Measurements from ENCODE around the gene GFER. TPM values are rescaled to one million over a fixed set of nuclear protein-coding genes. Genes with fewer than 3 reads are reported as not detected.
"Not testable (repeated sequence)": the region's sequence is repeated elsewhere in the genome, so short reads cannot be mapped to it uniquely, and the experiment has no call there.

GFER gene
- total RNA-seq, 2 donors from 2014 or later, result 40.3 to 45.5 TPM

DNA sequence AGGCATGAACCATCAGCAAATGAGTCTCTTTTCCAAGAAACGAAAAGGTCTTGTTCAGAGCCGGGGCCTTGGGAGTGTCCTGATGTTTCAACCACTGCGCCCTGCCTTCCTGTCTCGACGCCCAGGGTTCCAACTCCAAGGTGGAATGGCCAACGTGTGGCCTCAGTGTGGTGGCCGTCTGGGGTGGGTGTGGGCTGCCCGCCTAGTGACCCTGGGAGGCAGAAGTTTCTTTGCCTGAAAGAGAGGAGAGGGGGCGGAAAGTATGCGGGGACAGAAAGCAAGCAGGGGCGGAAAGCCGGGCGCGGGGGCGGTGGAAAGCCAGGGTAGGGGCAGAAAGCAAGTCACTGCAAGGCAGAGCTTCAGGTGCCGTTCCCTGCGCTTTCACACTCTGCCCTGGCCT is 45.1 kb upstream of the GFER start:
- H3K4me3 Mint-ChIP-seq, result no peak overlapping the region
- no peak overlapping the region for H3K9ac ChIP-seq (ENCODE audit: extremely low read depth, low read length, poor library complexity, severe bottlenecking)
- H3K27me3 ChIP-seq (ENCODE audit: control insufficient read depth, insufficient read depth, low read length, poor library complexity, severe bottlenecking), result no peaks in the 10 kb centered on the region
- H3K4me1 ChIP-seq (ENCODE audit: control insufficient read depth, insufficient read depth, low read length), result no peaks in the 10 kb centered on the region
- WGBS, 2 experiments (ENCODE audit: insufficient coverage in 1 of 2, insufficient read length in 1 of 2), result 93 to 99% methylated on average over 15 to 17 of the region's 17 CpGs
- H3K9me3 Mint-ChIP-seq, result no peaks in the 10 kb centered on the region
- no peak for DNase-seq
- H3K36me3 Mint-ChIP-seq (ENCODE audit: low read depth), result peaks cover 22% of the 10 kb centered on the region
- no peak overlapping the region for H3K27ac Mint-ChIP-seq
- H3K4me1 Mint-ChIP-seq, result peaks cover 3% of the 10 kb centered on the region
- H3K36me3 ChIP-seq (ENCODE audit: control insufficient read depth, insufficient read depth, low read length), result peaks cover 4% of the 10 kb centered on the region
- TF ChIP-seq, protein P1, sequence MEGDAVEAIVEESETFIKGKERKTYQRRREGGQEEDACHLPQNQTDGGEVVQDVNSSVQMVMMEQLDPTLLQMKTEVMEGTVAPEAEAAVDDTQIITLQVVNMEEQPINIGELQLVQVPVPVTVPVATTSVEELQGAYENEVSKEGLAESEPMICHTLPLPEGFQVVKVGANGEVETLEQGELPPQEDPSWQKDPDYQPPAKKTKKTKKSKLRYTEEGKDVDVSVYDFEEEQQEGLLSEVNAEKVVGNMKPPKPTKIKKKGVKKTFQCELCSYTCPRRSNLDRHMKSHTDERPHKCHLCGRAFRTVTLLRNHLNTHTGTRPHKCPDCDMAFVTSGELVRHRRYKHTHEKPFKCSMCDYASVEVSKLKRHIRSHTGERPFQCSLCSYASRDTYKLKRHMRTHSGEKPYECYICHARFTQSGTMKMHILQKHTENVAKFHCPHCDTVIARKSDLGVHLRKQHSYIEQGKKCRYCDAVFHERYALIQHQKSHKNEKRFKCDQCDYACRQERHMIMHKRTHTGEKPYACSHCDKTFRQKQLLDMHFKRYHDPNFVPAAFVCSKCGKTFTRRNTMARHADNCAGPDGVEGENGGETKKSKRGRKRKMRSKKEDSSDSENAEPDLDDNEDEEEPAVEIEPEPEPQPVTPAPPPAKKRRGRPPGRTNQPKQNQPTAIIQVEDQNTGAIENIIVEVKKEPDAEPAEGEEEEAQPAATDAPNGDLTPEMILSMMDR (conservative IDR thresholded peaks at IDR 0.05), result no peak
- no peak overlapping the region for H3K4me3 ChIP-seq (ENCODE audit: low read length)
- H3K27ac ChIP-seq (ENCODE audit: low read depth, low read length), result no peak overlapping the region
- no peaks in the 10 kb centered on the region for H3K9me3 ChIP-seq (ENCODE audit: control insufficient read depth, low read length)
- H3K27me3 Mint-ChIP-seq (ENCODE audit: insufficient read depth), result peaks cover 4% of the 10 kb centered on the region

DNA sequence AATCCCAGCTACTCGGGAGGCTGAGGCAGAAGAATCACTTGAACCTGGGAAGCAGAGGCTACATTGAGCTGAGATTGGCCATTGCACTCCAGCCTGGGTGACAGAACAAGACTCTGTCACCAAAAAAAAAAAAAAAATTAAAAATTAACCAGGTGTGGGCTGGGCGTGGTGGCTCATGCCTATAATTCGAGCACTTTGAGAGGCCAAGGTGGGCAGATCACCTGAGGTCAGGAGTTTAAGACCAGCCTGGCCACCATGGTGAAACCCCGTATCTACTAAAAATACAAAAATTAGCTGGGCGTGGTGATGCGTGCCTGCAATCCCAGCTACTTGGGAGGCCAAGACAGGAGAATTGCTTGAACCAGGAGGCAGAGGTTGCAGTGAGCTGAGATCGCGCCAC is 44.2 kb upstream of the GFER start:
- not testable (repeated sequence) for H3K4me1 Mint-ChIP-seq
- 90 to 95% methylated on average over 8 of the region's 8 CpGs for WGBS, 2 experiments (ENCODE audit: insufficient coverage in 1 of 2, insufficient read length in 1 of 2)

DNA sequence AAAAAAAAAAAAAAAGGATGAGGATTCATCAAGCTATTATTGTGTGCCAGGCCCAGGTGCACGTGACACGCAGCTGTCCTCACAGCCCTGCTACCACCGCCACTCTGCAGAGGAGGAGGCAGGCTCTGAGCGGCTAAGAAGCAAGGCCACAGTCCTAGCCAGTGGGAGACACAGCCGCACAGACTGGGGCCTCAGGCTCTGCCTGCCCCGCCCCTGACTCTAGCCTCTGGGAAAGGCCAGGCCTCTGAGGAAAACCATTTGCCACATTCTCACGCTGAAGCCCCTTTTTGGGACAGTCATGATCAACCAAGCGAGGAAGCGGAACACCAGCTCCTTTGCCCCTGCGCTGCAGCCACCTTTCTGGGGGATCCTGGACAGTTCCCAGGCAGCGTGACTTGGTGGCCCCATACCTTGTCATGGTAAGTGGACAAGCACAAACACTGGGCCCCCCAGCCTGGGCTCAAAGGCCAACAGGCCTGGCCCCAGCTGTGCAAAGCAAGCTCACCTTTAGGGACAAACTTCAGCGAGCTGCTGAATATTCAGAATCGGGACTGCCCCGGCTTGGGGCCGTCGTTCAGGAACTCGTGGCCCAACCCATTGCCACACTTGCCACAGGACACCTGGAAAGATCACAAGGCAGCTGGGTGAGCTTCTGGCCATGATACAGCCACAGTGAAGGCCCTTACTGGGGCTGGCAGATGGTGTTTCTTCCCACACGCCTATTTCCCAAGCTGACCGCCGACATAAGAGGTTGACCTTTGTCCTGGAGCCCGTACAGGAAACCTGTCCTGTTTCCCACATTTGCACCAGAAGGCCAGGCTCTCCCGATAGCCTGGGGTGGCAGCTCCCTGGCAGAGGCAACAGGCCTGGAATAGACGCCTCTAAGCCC is 43.5 kb upstream of the GFER start:
- DNase-seq, result peak; percentile 35
- no peaks in the 10 kb centered on the region for H3K9me3 Mint-ChIP-seq
- no peak overlapping the region for H3K4me3 Mint-ChIP-seq
- TF ChIP-seq, protein P1 (conservative IDR thresholded peaks at IDR 0.05), result no peak
- peaks cover 22% of the 10 kb centered on the region for H3K36me3 Mint-ChIP-seq (ENCODE audit: low read depth)
- no peak overlapping the region for H3K27ac ChIP-seq (ENCODE audit: low read depth, low read length)
- H3K27me3 Mint-ChIP-seq (ENCODE audit: insufficient read depth), result peaks cover 10% of the 10 kb centered on the region
- H3K4me1 Mint-ChIP-seq, result peaks cover 3% of the 10 kb centered on the region
- no peaks in the 10 kb centered on the region for H3K9me3 ChIP-seq (ENCODE audit: control insufficient read depth, low read length)
- H3K4me1 ChIP-seq (ENCODE audit: control insufficient read depth, insufficient read depth, low read length), result no peaks in the 10 kb centered on the region
- 93 to 98% methylated on average over 14 to 23 of the region's 23 CpGs for WGBS, 2 experiments (ENCODE audit: insufficient coverage in 1 of 2, insufficient read length in 1 of 2)
- peaks cover 4% of the 10 kb centered on the region for H3K36me3 ChIP-seq (ENCODE audit: control insufficient read depth, insufficient read depth, low read length)
- no peak overlapping the region for H3K4me3 ChIP-seq (ENCODE audit: low read length)
- H3K27ac Mint-ChIP-seq, result no peak overlapping the region
- no peak overlapping the region for H3K9ac ChIP-seq (ENCODE audit: extremely low read depth, low read length, poor library complexity, severe bottlenecking)
- H3K27me3 ChIP-seq (ENCODE audit: control insufficient read depth, insufficient read depth, low read length, poor library complexity, severe bottlenecking), result no peaks in the 10 kb centered on the region

More for the DNA sequence above, 44.2 kb upstream of the GFER start:
- H3K36me3 Mint-ChIP-seq (ENCODE audit: low read depth), result peaks cover 22% of the 10 kb centered on the region
- not testable (repeated sequence) for H3K27ac Mint-ChIP-seq; DNase-seq; H3K36me3 ChIP-seq (ENCODE audit: control insufficient read depth, insufficient read depth, low read length); H3K9me3 ChIP-seq (ENCODE audit: control insufficient read depth, low read length); H3K4me1 ChIP-seq (ENCODE audit: control insufficient read depth, insufficient read depth, low read length); H3K27me3 ChIP-seq (ENCODE audit: control insufficient read depth, insufficient read depth, low read length, poor library complexity, severe bottlenecking); H3K4me3 Mint-ChIP-seq; H3K9ac ChIP-seq (ENCODE audit: extremely low read depth, low read length, poor library complexity, severe bottlenecking); H3K9me3 Mint-ChIP-seq; H3K4me3 ChIP-seq (ENCODE audit: low read length); H3K27ac ChIP-seq (ENCODE audit: low read depth, low read length)
- peaks cover 10% of the 10 kb centered on the region for H3K27me3 Mint-ChIP-seq (ENCODE audit: insufficient read depth)

Data from endodermal cell (in vitro differentiated cells).